ELF-1 (cell line): ENCODE data around the gene CYP46A1.

Experiments
- DNase-seq: peaks from one replicate; pipeline ENCODE4 v3.0.0-alpha.2; 2016; ENCODE audit warnings: low read depth, low spot score

Gene CYP46A1

GRCh38 chr14:99673305-99674063, 10.6 kb upstream of the CYP46A1 start:
- no peak for DNase-seq

DNA sequence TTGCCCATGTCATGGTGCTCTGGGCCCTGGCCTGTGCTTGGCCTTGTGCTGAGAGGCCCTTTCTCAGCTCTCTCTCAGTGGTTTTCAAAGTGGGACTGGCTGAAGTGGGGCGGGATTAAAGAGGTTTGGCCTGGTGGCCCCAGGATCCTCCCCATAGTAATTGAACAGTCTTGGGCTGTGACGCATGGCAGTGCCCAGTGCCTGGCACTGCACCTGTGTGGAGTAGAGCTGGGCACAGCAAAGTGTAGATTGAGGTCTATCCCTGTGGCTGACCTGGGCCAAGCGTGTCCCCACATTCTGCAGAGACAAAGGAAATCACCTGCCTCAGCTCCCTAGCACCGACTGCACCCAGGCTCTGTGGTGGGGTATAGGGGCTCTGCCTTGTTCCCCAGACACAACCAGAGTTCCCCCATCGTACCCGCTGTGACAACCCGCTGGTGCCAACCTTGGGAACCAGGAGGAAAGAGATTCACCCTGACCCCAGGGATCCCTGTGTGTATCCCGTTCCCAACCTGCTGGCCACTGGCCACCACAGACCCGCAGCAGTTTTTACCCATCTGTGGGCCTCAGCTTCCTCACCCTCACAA, 9.9 kb upstream of the CYP46A1 start:
- no peak for DNase-seq

GRCh38 chr14:99674776-99675381, 9.2 kb upstream of the CYP46A1 start:
- no peak for DNase-seq

DNA sequence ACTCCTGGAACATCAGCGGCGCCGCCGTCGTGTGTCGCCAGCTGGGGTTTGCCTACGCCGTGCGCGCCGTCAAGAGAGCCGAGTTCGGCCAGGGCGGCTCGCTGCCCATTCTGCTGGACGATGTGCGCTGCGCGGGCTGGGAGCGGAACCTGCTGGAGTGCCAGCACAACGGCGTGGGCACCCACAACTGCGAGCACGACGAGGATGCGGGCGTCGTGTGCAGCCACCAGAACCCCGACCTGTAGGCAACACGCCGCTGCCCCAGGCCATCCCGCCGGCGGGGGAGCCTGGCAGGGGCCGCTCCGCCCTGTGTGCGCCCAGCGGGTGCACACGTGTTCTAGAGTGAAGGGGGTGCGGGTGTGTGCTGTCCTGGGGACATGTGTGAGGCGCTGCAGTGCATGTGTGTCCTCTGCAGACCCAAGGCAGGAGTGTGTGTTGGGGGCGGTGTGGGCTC, 8.7 kb upstream of the CYP46A1 start:
- no peak for DNase-seq

- DNase-seq: no peak
These were observed 8.1 kb upstream of the CYP46A1 start for GRCh38 chr14:99675951-99676350.

GRCh38 chr14:99676657-99677056, 7.4 kb upstream of the CYP46A1 start:
- DNase-seq: no peak

DNA sequence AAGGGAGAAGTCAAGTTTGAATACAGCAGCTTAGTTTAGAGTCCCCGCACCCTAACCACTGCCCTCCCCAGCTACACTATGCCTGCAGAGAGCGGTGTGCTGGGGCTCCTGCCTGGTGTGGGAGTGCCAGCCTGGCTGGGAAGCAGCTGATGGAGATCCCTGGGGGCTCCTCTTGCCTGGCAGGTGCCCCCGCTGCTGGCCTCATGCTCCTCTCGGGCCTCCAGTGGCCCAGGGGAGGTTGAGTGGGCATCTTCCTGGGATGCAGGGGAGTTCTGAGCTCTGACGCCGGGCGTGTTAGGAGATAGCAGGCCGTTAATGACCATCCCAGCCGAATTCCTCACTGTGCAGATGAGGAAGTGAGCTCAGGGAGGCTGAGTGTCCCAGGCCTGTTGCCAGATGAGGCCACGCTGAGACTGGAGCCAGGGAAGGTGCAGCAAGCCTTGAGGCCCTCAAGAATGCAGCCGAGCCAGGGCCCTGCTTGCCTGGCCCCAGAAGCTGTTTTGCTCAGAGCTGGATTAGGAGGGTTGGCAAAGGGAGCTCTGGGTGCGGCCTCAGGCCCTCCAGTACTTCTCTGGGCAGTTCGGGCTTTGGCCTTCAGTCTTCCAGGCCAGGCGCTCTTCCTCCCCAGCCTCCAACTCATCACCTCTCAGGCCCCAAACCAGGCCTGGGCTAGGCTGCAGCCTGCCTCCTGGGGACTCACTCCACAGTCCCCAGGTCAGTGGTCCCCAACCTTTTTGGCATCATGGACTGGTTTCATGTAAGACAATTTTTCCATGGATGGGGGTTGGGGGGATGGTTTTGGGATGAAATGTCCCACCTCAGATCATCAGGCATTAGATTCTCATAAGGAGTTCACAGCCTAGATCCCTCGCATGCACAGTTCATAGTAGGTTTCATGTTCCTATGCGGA, 6.6 kb upstream of the CYP46A1 start:
- DNase-seq: no peak

DNA sequence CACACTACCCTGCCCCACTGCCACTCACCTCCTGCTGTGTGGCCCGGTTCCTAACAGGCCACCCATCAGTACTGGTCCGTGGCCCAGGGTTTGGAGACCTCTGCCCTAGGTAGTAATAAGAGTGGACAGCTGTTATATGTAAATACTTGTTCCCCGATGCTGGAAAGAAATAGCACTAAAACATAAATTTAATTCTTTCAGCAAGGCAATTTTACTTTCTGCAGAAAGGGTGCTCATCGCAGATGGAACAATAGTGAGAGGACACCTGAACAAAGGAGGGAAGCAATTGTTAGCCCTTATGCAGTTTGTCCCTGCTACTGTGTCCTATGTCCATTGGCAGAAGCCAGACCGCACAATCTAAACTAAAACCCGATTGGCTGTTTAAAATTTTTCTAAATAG, 5.9 kb upstream of the CYP46A1 start:
- DNase-seq: no peak

DNA sequence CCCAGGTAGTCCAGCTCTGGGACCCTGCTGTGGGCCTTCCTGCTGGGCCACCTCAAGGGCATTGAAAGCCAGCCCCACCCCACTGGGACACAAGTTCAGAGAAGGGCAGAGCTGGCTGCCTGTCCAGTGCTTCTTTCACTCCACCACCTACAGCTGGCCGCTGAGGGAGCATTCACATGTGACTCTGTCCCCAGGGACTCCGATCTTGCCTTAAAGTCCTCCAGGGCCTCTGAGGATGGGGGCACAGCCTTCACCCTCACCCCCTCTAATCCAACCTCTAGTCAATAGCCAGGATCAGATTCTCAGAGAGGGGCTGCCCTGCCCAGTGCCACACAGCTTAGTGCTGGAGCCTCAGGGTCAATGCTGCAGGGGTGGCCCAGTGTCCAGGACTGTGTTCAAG, 5.0 kb upstream of the CYP46A1 start:
- DNase-seq: no peak

- no peak for DNase-seq
These were observed 4.6 kb upstream of the CYP46A1 start for GRCh38 chr14:99679543-99679942.

GRCh38 chr14:99679996-99680395, 4.1 kb upstream of the CYP46A1 start:
- DNase-seq: no peak

- DNase-seq: no peak
These were observed 2.8 kb upstream of the CYP46A1 start for GRCh38 chr14:99681101-99681831.

DNA sequence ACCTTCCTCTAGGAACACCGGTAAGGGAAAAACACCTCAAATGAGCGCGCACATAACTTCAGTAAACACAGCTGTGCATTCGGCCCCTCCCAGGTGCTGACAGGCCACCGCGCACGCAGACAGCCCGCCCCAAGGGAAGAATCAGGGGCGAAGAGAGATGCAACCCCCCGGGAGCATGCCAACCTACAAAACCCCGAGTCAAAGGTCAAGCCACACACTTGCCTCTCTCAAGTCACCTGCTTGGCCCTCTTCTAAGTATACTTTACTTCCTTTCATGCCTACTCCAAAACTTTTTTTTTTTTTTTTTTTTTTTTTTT, 2.3 kb upstream of the CYP46A1 start:
- DNase-seq: no peak

GRCh38 chr14:99682809-99683618, 1.1 kb upstream of the CYP46A1 start:
- peak; percentile 91 for DNase-seq

DNA sequence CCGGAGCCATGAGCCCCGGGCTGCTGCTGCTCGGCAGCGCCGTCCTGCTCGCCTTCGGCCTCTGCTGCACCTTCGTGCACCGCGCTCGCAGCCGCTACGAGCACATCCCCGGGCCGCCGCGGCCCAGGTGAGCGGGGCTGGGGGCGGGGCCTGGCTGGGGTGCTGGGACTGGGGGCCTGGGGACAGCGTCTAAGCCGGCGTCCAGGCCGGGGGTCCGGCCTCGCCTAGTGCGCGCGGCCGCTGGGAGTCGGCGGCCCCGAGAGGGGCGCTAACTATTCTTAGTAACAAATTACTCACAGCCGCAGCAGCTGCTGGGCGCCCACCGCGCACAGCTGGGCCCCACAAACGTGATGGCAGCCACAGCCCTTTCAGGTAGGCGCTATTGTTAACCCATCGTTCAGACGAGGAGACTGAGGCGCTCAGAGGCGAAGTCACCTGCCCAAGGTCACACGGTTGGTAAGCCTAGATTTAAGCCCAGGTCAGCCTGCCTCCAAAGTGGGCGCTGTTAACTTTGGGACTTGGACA, 374 bp downstream of the CYP46A1 start:
- DNase-seq: no peak

DNA sequence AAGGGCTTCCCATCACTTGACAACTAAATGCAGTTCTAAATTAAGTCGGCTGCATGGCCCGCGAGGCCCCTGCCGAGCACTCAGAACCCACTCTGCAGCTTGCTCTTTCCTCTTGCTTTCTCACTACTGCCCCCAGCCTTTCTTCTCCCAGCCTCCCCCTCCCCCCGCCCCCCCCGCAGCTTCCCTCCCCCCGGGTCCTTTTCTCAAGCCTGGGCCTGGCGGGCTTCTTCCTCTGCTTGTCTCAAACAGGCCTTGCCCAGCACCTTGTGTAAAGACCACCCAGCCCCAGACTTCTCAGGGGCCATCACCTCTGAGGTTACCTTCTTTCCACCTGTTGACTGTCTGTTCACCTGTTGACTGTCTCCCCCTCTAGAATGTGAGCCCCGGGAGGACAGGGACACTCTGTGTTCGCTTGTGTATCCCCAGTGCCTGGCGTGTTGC, 1.1 kb downstream of the CYP46A1 start:
- no peak for DNase-seq

DNA sequence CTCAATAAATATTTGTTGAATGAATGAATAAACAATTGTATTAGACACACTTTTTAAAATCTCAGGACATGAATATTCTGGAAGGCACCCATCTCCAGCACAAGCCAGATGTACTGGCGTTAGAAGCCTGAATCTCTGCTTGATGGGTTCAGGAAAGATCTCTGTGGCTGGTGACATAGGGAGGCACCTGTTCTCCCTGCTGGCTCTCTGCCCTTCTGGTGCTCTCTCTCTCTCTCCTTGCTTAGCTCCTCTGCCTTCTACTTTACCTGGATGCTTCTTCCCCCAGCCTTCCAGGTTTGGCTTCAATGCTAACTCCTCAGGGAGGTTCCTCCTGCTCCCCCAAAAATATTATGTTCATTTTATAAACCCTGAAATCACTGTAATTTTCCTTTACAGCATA, 1.5 kb downstream of the CYP46A1 start:
- DNase-seq: no peak

- DNase-seq: no peak
These were observed 2.6 kb downstream of the CYP46A1 start for GRCh38 chr14:99686557-99687283.
